GM13976 (cell line): ENCODE data around the gene TXLNG.
A peak's percentile ranks its signal among the peaks of the same experiment; 100 is the strongest.

ENCODE experiments used
- DNase-seq: peaks from one replicate; pipeline ENCODE4 v3.0.0; 2012; ENCODE audit warnings: low spot score
- CTCF ChIP-seq: IDR thresholded peaks from 2 replicates; pipeline ENCODE4 v1.5.1; 2012; ENCODE audit warnings: borderline replicate concordance, mild to moderate bottlenecking; ENCODE audit not compliant: insufficient read depth; ENCODE audit errors: extremely low read depth, missing control alignments, control extremely low read depth
- in situ Hi-C: fragments of 300-500 bp; cut with MboI; formaldehyde crosslinking; loops from one replicate; pipeline ENCODE4 v1.12.0; 2022; ENCODE audit warnings: low sequenced_read_pairs, mixed read lengths, inconsistent platforms; ENCODE audit not compliant: unreplicated experiment

The TXLNG gene

GRCh38 chrX:16869393-16870094 lies 83.3 kb downstream of the TXLNG start:
- peak; percentile 56 for DNase-seq
- in situ Hi-C loops, result no loop called here
- no peak for TF ChIP-seq CTCF

GRCh38 chrX:16870095-16870861 lies 84.0 kb downstream of the TXLNG start, which contains the start of gene RBBP7:
Gene RBBP7, minus strand, starts transcription at chrX:16870362. Its CDS starts 309 bp downstream, at chrX:16870053.
- in situ Hi-C loops, result no loop called here
- TF ChIP-seq CTCF, result no peak

GRCh38 chrX:16870862-16871815 lies 84.9 kb downstream of the TXLNG start:
- in situ Hi-C loops, result no loop called here
- DNase-seq, result no peak
- no peak for TF ChIP-seq CTCF

More at GRCh38 chrX:16870095-16870861, 84.0 kb downstream of the TXLNG start, which contains the start of gene RBBP7:
- DNase-seq, result peak; percentile 93

GRCh38 chrX:16873106-16873505 lies 86.8 kb downstream of the TXLNG start:
- in situ Hi-C loops, result no loop called here
- no peak for DNase-seq
- no peak for TF ChIP-seq CTCF

- no peak for TF ChIP-seq CTCF
- in situ Hi-C loops, result no loop called here
- no peak for DNase-seq
Measured at GRCh38 chrX:16874458-16875095, 88.3 kb downstream of the TXLNG start.
